Measurements from ENCODE around the gene SYCP2.
"Not testable (repeated sequence)": the region's sequence is repeated elsewhere in the genome, so short reads cannot be mapped to it uniquely, and the experiment has no call there.

The SYCP2 gene

GRCh38 chr20:59933296-59933848 is at the start of gene SYCP2:
Gene SYCP2, minus strand, starts transcription at chr20:59933637. Its CDS starts 11,224 bp downstream, at chr20:59922413.
- no peak for DNase-seq

- DNase-seq, result no peak
Observed at GRCh38 chr20:59983076-59983475, 49.6 kb upstream of the SYCP2 start.

GRCh38 chr20:59977086-59977485 is 43.6 kb upstream of the SYCP2 start:
- DNase-seq, result no peak

GRCh38 chr20:59976156-59976782 is 42.8 kb upstream of the SYCP2 start:
- peak; percentile 32 for DNase-seq

- DNase-seq, result no peak
Observed at GRCh38 chr20:59972037-59972801, 38.8 kb upstream of the SYCP2 start.

GRCh38 chr20:59971428-59971827 is 38.0 kb upstream of the SYCP2 start:
- no peak for DNase-seq

GRCh38 chr20:59966428-59966827 is 33.0 kb upstream of the SYCP2 start:
- no peak for DNase-seq

GRCh38 chr20:59962155-59962554 is 28.7 kb upstream of the SYCP2 start:
- no peak for DNase-seq

- no peak for DNase-seq
Observed at GRCh38 chr20:59961423-59961822, 28.0 kb upstream of the SYCP2 start.

- no peak for DNase-seq
Observed at GRCh38 chr20:59958626-59959025, 25.2 kb upstream of the SYCP2 start.

- no peak for DNase-seq
Observed at GRCh38 chr20:59958123-59958522, 24.7 kb upstream of the SYCP2 start, which contains the start of gene CDH26. Gene CDH26, plus strand, starts transcription at chr20:59958423. Its CDS starts 304 bp downstream, at chr20:59958727.

- not testable (repeated sequence) for DNase-seq
Observed at GRCh38 chr20:59957568-59957967, 24.1 kb upstream of the SYCP2 start.

- DNase-seq, result no peak
Observed at GRCh38 chr20:59955131-59955796, 21.8 kb upstream of the SYCP2 start.

GRCh38 chr20:59954718-59955117 is 21.3 kb upstream of the SYCP2 start:
- DNase-seq, result no peak

GRCh38 chr20:59949911-59950310 is 16.5 kb upstream of the SYCP2 start:
- no peak for DNase-seq

- peak; percentile 66 for DNase-seq
Observed at GRCh38 chr20:59948828-59949720, 15.6 kb upstream of the SYCP2 start.

- DNase-seq, result no peak
Observed at GRCh38 chr20:59948212-59948611, 14.8 kb upstream of the SYCP2 start.

- no peak for DNase-seq
Observed at GRCh38 chr20:59947376-59947775, 13.9 kb upstream of the SYCP2 start.

GRCh38 chr20:59945731-59946130 is 12.3 kb upstream of the SYCP2 start:
- no peak for DNase-seq

- no peak for DNase-seq
Observed at GRCh38 chr20:59945175-59945574, 11.7 kb upstream of the SYCP2 start.

- DNase-seq, result no peak
Observed at GRCh38 chr20:59944726-59945125, 11.3 kb upstream of the SYCP2 start.

GRCh38 chr20:59942245-59942644 is 8.8 kb upstream of the SYCP2 start:
- DNase-seq, result no peak

GRCh38 chr20:59940956-59941294 is 7.5 kb upstream of the SYCP2 start:
- peak; percentile 80 for DNase-seq

Measured in DMS79 treated with DMSO at 0.1 percent for 48 hours (cell line).